HepG2 (cell line): ENCODE data around the gene KNL1. TPM values are rescaled to one million over a fixed set of nuclear protein-coding genes. Genes with fewer than 3 reads are reported as not detected.

Experiments used
- ATAC-seq: fragments of 200-7000 bp; cut with Tn5 transposase; 3 replicates; pipeline ENCODE4 v1.9.1; 2020; ENCODE audit warnings: mild to moderate bottlenecking, moderate library complexity
- BruUV-seq: library from RNA; stranded (reverse); fragments of 400-500 nt; replicated peaks from 2 replicates; lab custom pipeline; 2021; lab: Mats Ljungman, UMichigan
- CTCF ChIA-PET: fragments of 300-600 bp; formaldehyde crosslinking; extraction: SDS; loops from one replicate; lab custom pipeline; 2021; ENCODE audit warnings: low total read pairs, inconsistent platforms, low intra/inter-chr PET ratio; lab: Yijun Ruan, JAX
- POLR2A ChIA-PET: fragments of 350-600 bp; sonication (Branson Sonifier 250); formaldehyde crosslinking; loops from one replicate; lab custom pipeline; 2020; ENCODE audit warnings: antibody characterized with exemption, inconsistent platforms; lab: Yijun Ruan, JAX
- DNase-seq: peaks from one replicate; pipeline ENCODE4 v3.0.0-alpha.2; 2015; ENCODE audit warnings: low spot score
- FAIRE-seq: peaks from 3 replicates; lab custom pipeline; 2011; peaks lifted over from hg19 to GRCh38; lab: Jason Lieb, UNC
- H2AFZ ChIP-seq: one replicate; pipeline ENCODE4 v1.6.1; 2011; ENCODE audit warnings: low read length, inconsistent platforms
- H3K27ac ChIP-seq: fragments of 300-600 bp; 3 replicates; pipeline ENCODE4 v1.8.0; 2011; ENCODE audit warnings: mixed run types, mild to moderate bottlenecking, mixed read lengths, low read length, inconsistent platforms; ENCODE audit not compliant: insufficient read depth; ENCODE audit errors: extremely low read length
- H3K27me3 ChIP-seq, 2 experiments: fragments of 200-600 bp in 1 of 2; 2 replicates in 1 of 2; 3 replicates in 1 of 2; pipeline versions ENCODE4 v1.6.0 to v1.8.0; 2011; ENCODE audit warnings: low read length in 2 of 2, mild to moderate bottlenecking in 2 of 2, moderate library complexity in 2 of 2, inconsistent platforms in 1 of 2; ENCODE audit not compliant: insufficient read depth in 2 of 2, control insufficient read depth in 1 of 2
- H3K36me3 ChIP-seq, 2 experiments: fragments of 200-600 bp in 1 of 2; replicated peaks in 1 of 2; 2 replicates in 1 of 2; 3 replicates in 1 of 2; pipeline versions ENCODE4 v1.5.1 to v1.8.0; 2011; ENCODE audit warnings: low read length in 2 of 2, inconsistent platforms in 1 of 2; ENCODE audit not compliant: insufficient read depth in 2 of 2, control insufficient read depth in 1 of 2
- H3K4me1 ChIP-seq: 2 replicates; pipeline ENCODE4 v1.5.1; 2012; ENCODE audit warnings: low read length, inconsistent platforms; ENCODE audit not compliant: insufficient read depth
- H3K4me2 ChIP-seq: 2 replicates; pipeline ENCODE4 v1.6.0; 2011; ENCODE audit warnings: low read depth, low read length, inconsistent platforms
- H3K4me3 ChIP-seq, 3 experiments: fragments of 200-600 bp in 1 of 3; sonication (generic), shearing (Covaris generic) in 1 of 3; replicated peaks in 1 of 3; 2 replicates each; pipeline ENCODE4 v1.5.1; 2011 to 2016; ENCODE audit warnings: low read length in 3 of 3, inconsistent platforms in 2 of 3, low read depth in 2 of 3, mild to moderate bottlenecking in 2 of 3, control low read depth in 1 of 3, mixed read lengths in 1 of 3; ENCODE audit not compliant: insufficient read depth in 1 of 3
- H3K79me2 ChIP-seq: one replicate; pipeline ENCODE4 v1.6.1; 2011; ENCODE audit warnings: low read length, inconsistent platforms; ENCODE audit not compliant: insufficient read depth
- H3K9ac ChIP-seq: 2 replicates; pipeline ENCODE4 v1.6.0; 2011; ENCODE audit warnings: mild to moderate bottlenecking, low read depth, low read length, inconsistent platforms; ENCODE audit not compliant: insufficient read depth
- H3K9me3 ChIP-seq: 2 replicates; pipeline ENCODE4 v1.5.1; 2012; ENCODE audit warnings: mild to moderate bottlenecking, low read length
- H4K20me1 ChIP-seq: 2 replicates; pipeline ENCODE4 v1.6.0; 2011; ENCODE audit warnings: inconsistent platforms, mild to moderate bottlenecking, low read length, moderate library complexity; ENCODE audit not compliant: insufficient read depth
- ELK4 ChIP-seq: sonication (generic); formaldehyde crosslinking; IDR thresholded peaks from 2 replicates; pipeline ENCODE4 v1.9.0; 2021; ENCODE audit warnings: missing genetic modification reagents, borderline replicate concordance
- GABPB1 ChIP-seq: IDR thresholded peaks from 2 replicates; pipeline ENCODE4 v1.6.1; 2016; ENCODE audit warnings: mild to moderate bottlenecking, missing genetic modification reagents, moderate library complexity, missing compliant biosample characterization
- HOMEZ ChIP-seq: IDR thresholded peaks from 2 replicates; pipeline ENCODE4 v1.6.1; 2016; ENCODE audit warnings: low read depth
- KDM5B ChIP-seq: sonication (generic); formaldehyde crosslinking; IDR thresholded peaks from 2 replicates; pipeline ENCODE4 v1.4.0; 2020; ENCODE audit warnings: missing genetic modification reagents, mild to moderate bottlenecking, borderline replicate concordance
- KMT2A ChIP-seq: sonication (generic); formaldehyde crosslinking; IDR thresholded peaks from 2 replicates; pipeline ENCODE4 v1.4.0; 2020; ENCODE audit warnings: missing genetic modification reagents
- NONO ChIP-seq, 2 experiments: fragments of 450-650 bp in 1 of 2; sonication (generic) in 1 of 2; formaldehyde crosslinking in 1 of 2; IDR thresholded peaks in 1 of 2; conservative IDR thresholded peaks in 1 of 2; 2 replicates each; pipeline versions ENCODE4 v1.6.1 to v1.8.0; 2017 to 2022; ENCODE audit warnings: mild to moderate bottlenecking in 1 of 2, missing genetic modification reagents in 1 of 2, moderate library complexity in 1 of 2
- NR2C2 ChIP-seq: sonication (generic); formaldehyde crosslinking; IDR thresholded peaks from 2 replicates; pipeline ENCODE4 v1.4.0; 2020; ENCODE audit warnings: missing genetic modification reagents, mild to moderate bottlenecking, moderate library complexity, borderline replicate concordance
- POLR2G ChIP-seq: fragments of 200-400 bp; formaldehyde crosslinking; IDR thresholded peaks from 2 replicates; pipeline ENCODE4 v1.6.1; 2018; ENCODE audit warnings: mild to moderate bottlenecking, low read depth, low read length, moderate library complexity
- RFX3 ChIP-seq: IDR thresholded peaks from 2 replicates; pipeline ENCODE4 v1.6.1; 2016; ENCODE audit warnings: missing biosample characterization, missing genetic modification reagents
- ZNF317 ChIP-seq: sonication (generic); formaldehyde crosslinking; IDR thresholded peaks from 2 replicates; pipeline ENCODE4 v1.5.0; 2020; ENCODE audit warnings: mild to moderate bottlenecking, missing genetic modification reagents
- ZNF577 ChIP-seq: sonication (generic); formaldehyde crosslinking; IDR thresholded peaks from 2 replicates; pipeline ENCODE4 v1.4.0; 2020; ENCODE audit warnings: mild to moderate bottlenecking, low read depth, missing genetic modification reagents, borderline replicate concordance
- whole genome bisulfite sequencing: methylation state at CpG from one replicate; pipeline ENCODE4 v1.1.6; 2017; ENCODE audit warnings: low lambda C conversion rate; 5-methylcytosine and 5-hydroxymethylcytosine counted together
- in situ Hi-C: cut with HindIII; loops from 2 replicates; pipeline ENCODE4 v1.10.0; 2017; ENCODE audit warnings: low pct_unique_long_range_greater_than_20kb; ENCODE audit not compliant: extremely low pct_ligation_motif_present
- intact Hi-C: fragments of 100-400 bp; cut with micrococcal nuclease; formaldehyde crosslinking; loops from one replicate; pipeline ENCODE4 v1.10.0; 2022; ENCODE audit not compliant: unreplicated experiment
- polyA plus RNA-seq, 8 experiments: library from polyadenylated mRNA; depleted of rRNA in 3 of 8; stranded (reverse) in 7 of 8; unstranded in 1 of 8; fragments of >200 nt; fragmentation: Illumina TruSeq in 4 of 8; extraction: Trizol in 4 of 8; gene quantifications; 2 replicates each; pipeline versions ENCODE4 v1.2.1 to v1.2.3, GENCODE V29; 2011 to 2016; ENCODE audit warnings: low read depth in 4 of 8, missing spikeins in 1 of 8, mixed read lengths in 1 of 8; ENCODE audit not compliant: insufficient read depth in 1 of 8
- total RNA-seq, 5 experiments: library from RNA; depleted of rRNA; stranded (reverse); fragments of >200 nt; fragmentation: Illumina TruSeq; extraction: Trizol; gene quantifications; 2 replicates each; pipeline ENCODE4 v1.2.3, GENCODE V29; 2016; ENCODE audit warnings: low read depth in 1 of 5
- TF ChIP-seq, protein P1 (sequence below), 2 experiments: sonication (generic) in 1 of 2; formaldehyde crosslinking in 1 of 2; IDR thresholded peaks; 2 replicates each; pipeline versions ENCODE4 v1.5.1 to v1.6.1; 2011 to 2020; ENCODE audit warnings: borderline replicate concordance in 1 of 2, low read depth in 1 of 2, low read length in 1 of 2, mild to moderate bottlenecking in 1 of 2, missing genetic modification reagents in 1 of 2, moderate library complexity in 1 of 2

Gene KNL1
- total and polyA plus RNA-seq, 2 of the 13 experiments (the other 11 are each of a cell fraction or from before 2014, with no cell fraction given) = 8.0 to 21.4 TPM

GRCh38 chr15:40564591-40565332 is 29.3 kb upstream of the KNL1 start, which contains the start of gene CCDC32:
TSS of gene CCDC32 (minus strand) at chr15:40565042. CDS start at chr15:40563015, 2,027 bp downstream.
- Histone ChIP-seq H3K36me3 (no peaks in the 10 kb centered on the region), H3K9me3 (no peaks in the 10 kb centered on the region), H3K4me3 (peak within 1 kb of the TSS; percentile 86 to 94 (median 91)), H3K4me1 (peaks cover 46% of the 10 kb centered on the region), H3K27me3 (no peaks in the 10 kb centered on the region; a peak in 1 of 5 replicates), H2AFZ (peak within 1 kb of the TSS; percentile 60), H4K20me1 (no peaks in the 10 kb centered on the region), H3K9ac (peak within 1 kb of the TSS; percentile 78), H3K79me2 (peaks cover 13% of the 10 kb centered on the region), H3K4me2 (peak within 1 kb of the TSS; percentile 90), H3K27ac (peak within 1 kb of the TSS; percentile 73)
- POLR2A ChIA-PET = interaction anchor here (0.7 to 1.8 kb wide), 9 partner anchors 12 to 130 kb away, joined by 3 to 8 read pairs (median 4); partner anchors contain the start of gene RAD51
- peak; percentile 96 for ATAC-seq
- FAIRE-seq = peak; percentile 99
- intact Hi-C loops (loop anchor here (2.0 to 5.0 kb wide), 2 partner anchors 130 to 198 kb away; partner anchors contain the start of genes GCHFR and RAD51), in situ Hi-C loops (no loop called here)
- DNase-seq = peak; percentile 98
- CTCF ChIA-PET = no interaction called here
- WGBS = 1% methylated on average over 17 of the region's 40 CpGs
- TSS peak; percentile 88 for BruUV-seq
- TF ChIP-seq, protein P1, sequence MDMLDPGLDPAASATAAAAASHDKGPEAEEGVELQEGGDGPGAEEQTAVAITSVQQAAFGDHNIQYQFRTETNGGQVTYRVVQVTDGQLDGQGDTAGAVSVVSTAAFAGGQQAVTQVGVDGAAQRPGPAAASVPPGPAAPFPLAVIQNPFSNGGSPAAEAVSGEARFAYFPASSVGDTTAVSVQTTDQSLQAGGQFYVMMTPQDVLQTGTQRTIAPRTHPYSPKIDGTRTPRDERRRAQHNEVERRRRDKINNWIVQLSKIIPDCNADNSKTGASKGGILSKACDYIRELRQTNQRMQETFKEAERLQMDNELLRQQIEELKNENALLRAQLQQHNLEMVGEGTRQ (IDR thresholded peaks at IDR 0.05; ENCODE audit: low read depth, low read length) = peak; percentile 96
- TF ChIP-seq, protein P1 (CRISPR knock-in tag; IDR thresholded peaks at IDR 0.05; ENCODE audit: borderline replicate concordance) = peak; percentile 98; the same call in 1 of the 2 replicates
- peak; percentile 64 for TF ChIP-seq GABPB1 (CRISPR knock-in tag)
- peak; percentile 64; the same call in 1 of the 2 replicates for TF ChIP-seq ZNF317 (CRISPR knock-in tag)
- no peak for TF ChIP-seq ELK4 (CRISPR knock-in tag)
- peak; percentile 75 for TF ChIP-seq KMT2A (CRISPR knock-in tag)
- TF ChIP-seq KDM5B (CRISPR knock-in tag) = peak; percentile 87; the same call in 1 of the 2 replicates
- peak; percentile 70; the same call in 1 of the 2 replicates for TF ChIP-seq HOMEZ (CRISPR knock-in tag)
- peak; percentile 17; the same call in 1 of the 2 replicates for TF ChIP-seq NR2C2
- TF ChIP-seq ZNF577 = no peak
- TF ChIP-seq RFX3 = peak; percentile 75
- peak; percentile 84 for TF ChIP-seq POLR2G
- TF ChIP-seq NONO (IDR thresholded peaks at IDR 0.05) = no peak
- TF ChIP-seq NONO (CRISPR knock-in tag; conservative IDR thresholded peaks at IDR 0.05) = 0 out of 2 replicates have a peak, but pooled peaks have one; percentile 37
